Measurements from ENCODE around the gene SNX15.

SNX15 gene

GRCh38 chr11:65083134-65083833, 56.0 kb downstream of the SNX15 start:
- POLR2A ChIA-PET = interaction anchor here (0.7 to 2.4 kb wide), 12 partner anchors 10 to 87 kb away, joined by 3 to 11 read pairs (median 4); partner anchors contain the start of genes ARL2, BATF2, FAU and MRPL49
- CTCF ChIA-PET = interaction anchor here (0.9 to 2.0 kb wide), 3 partner anchors 34 to 68 kb away, joined by 3 to 6 read pairs (median 3); partner anchors contain the start of gene ZNHIT2
- TF ChIP-seq BHLHE40 (IDR thresholded peaks at IDR 0.05; ENCODE audit: borderline replicate concordance) (no peak), SP1 (IDR thresholded peaks at IDR 0.05) (no peak), TARDBP (IDR thresholded peaks at IDR 0.05) (no peak), ELF4 (IDR thresholded peaks at IDR 0.05) (no peak), L3MBTL2 (conservative IDR thresholded peaks at IDR 0.05) (no peak), FOXM1 (IDR thresholded peaks at IDR 0.05; ENCODE audit: borderline replicate concordance) (no peak), FOXK2 (IDR thresholded peaks at IDR 0.05) (no peak), NFRKB (IDR thresholded peaks at IDR 0.05) (no peak)

DNA sequence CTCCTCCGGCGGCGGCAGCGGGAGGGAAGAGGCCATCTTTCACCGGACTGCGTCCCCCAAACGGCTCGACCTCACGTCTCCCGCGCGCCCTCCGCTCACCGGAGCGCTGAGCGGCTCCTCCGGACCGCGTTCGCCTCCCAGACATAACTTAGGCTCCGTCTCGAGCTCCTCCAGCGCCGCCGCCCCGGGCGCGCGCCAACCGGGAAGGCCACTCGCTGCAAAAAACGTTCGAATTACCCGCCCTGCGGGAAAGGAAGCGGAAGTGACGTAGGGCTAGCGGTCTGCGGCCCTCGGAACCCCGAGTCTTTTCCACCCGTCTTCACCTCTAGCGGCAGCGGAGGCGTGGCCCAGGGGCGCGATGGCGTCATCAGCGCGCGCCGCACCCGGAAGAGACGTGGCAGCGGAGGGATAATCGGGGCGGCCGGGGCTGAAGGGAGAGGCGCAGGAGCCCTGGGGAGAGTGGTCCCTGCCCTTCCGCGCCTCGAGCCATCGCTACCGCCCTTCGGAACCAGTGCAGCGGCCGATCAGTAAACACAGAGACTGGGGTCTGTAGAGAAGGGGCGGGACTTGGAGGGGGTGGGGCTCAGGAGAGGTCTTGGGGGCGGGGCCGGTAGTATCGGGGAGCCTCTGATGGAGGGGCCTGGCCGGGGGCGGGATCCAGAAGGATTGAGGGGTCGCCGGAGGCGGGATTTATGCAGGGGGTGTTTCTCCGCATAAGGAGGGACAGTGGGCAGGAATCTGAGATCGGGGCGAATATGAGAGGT, 56.8 kb downstream of the SNX15 start, which contains the start of the genes CDCA5 and ZFPL1:
Gene CDCA5 (minus strand): TSS at position 207 of the 764 bp plus-strand sequence. CDS start 62 bp downstream, at position 145.
Gene ZFPL1 (plus strand): TSS at position 389 of the 764 bp plus-strand sequence. CDS start 477 bp downstream, outside the sequence.
- TF ChIP-seq ARNT (IDR thresholded peaks at IDR 0.05) = no peak
- TF ChIP-seq L3MBTL2 (conservative IDR thresholded peaks at IDR 0.05) = peak; percentile 39; the same call in 1 of the 2 replicates
- TF ChIP-seq ELF4 (IDR thresholded peaks at IDR 0.05) = peak; percentile 83
- DNase-seq (ENCODE audit: extremely low spot score) = peak; percentile 99
- ChIA-PET POLR2A (interaction anchor here (1.3 to 2.4 kb wide), 7 partner anchors 11 to 87 kb away, joined by 3 to 11 read pairs (median 5); partner anchors contain the start of genes ARL2, BATF2, FAU and MRPL49), CTCF (interaction anchor here (1.1 to 2.0 kb wide), 2 partner anchors 33 to 69 kb away, joined by 3 to 6 read pairs; partner anchors contain the start of gene ZNHIT2)

More at GRCh38 chr11:65083134-65083833, 56.0 kb downstream of the SNX15 start:
- no peak for DNase-seq (ENCODE audit: extremely low spot score)

DNA sequence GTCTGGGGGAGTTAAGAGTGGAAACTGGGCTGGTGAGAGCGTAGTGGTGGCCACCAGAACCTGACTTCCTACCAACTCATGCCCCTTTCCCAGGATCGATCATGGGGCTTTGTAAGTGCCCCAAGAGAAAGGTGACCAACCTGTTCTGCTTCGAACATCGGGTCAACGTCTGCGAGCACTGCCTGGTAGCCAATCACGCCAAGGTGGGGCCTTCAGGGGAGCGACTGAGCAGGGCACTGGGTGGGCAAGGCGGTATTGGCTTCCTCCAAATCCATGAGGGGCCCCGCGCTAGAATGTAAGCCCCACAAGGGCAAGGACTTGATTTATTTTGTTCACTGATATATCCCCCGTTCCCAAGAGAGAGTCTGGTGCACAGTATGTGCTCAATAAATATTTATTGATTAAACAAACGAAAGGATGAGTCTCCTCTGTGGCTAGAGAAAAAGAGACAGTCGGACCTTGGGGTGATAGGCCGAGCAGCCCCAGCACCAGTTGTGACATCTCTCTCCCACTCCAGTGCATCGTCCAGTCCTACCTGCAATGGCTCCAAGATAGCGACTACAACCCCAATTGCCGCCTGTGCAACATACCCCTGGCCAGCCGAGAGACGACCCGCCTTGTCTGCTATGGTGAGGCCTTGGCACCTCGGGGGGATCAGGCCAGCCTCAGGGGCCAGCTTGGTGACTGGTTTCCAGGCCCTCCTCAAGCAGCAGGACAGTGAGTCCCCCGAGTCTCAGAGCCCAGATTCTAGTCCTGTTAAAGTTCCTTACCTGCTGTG, 57.5 kb downstream of the SNX15 start:
- CTCF ChIA-PET = no interaction called here
- POLR2A ChIA-PET = interaction anchor here (1.1 to 2.9 kb wide), 4 partner anchors 9 to 44 kb away, joined by 3 to 8 read pairs (median 4); partner anchors contain the start of genes FAU, MRPL49, SAC3D1 and VPS51
- DNase-seq (ENCODE audit: extremely low spot score) = no peak
- TF ChIP-seq ELF4 (IDR thresholded peaks at IDR 0.05) (no peak), SUZ12 (IDR thresholded peaks at IDR 0.05) (no peak), FOXK2 (IDR thresholded peaks at IDR 0.05) (no peak), ARNT (IDR thresholded peaks at IDR 0.05) (no peak), FOXA1 (IDR thresholded peaks at IDR 0.05) (no peak), ZNF384 (IDR thresholded peaks at IDR 0.05) (no peak), TARDBP (IDR thresholded peaks at IDR 0.05) (no peak), CTBP1 (IDR thresholded peaks at IDR 0.05; ENCODE audit: borderline replicate concordance) (no peak), LEF1 (IDR thresholded peaks at IDR 0.05; ENCODE audit: borderline replicate concordance) (no peak), FOXM1 (IDR thresholded peaks at IDR 0.05; ENCODE audit: borderline replicate concordance) (no peak), L3MBTL2 (conservative IDR thresholded peaks at IDR 0.05) (no peak), NFRKB (IDR thresholded peaks at IDR 0.05) (no peak), SP1 (IDR thresholded peaks at IDR 0.05) (no peak), HDGF (IDR thresholded peaks at IDR 0.05; ENCODE audit: borderline replicate concordance) (no peak), BHLHE40 (IDR thresholded peaks at IDR 0.05; ENCODE audit: borderline replicate concordance) (no peak)
- TF ChIP-seq, protein P1, sequence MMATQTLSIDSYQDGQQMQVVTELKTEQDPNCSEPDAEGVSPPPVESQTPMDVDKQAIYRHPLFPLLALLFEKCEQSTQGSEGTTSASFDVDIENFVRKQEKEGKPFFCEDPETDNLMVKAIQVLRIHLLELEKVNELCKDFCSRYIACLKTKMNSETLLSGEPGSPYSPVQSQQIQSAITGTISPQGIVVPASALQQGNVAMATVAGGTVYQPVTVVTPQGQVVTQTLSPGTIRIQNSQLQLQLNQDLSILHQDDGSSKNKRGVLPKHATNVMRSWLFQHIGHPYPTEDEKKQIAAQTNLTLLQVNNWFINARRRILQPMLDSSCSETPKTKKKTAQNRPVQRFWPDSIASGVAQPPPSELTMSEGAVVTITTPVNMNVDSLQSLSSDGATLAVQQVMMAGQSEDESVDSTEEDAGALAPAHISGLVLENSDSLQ (IDR thresholded peaks at IDR 0.05) = no peak

DNA sequence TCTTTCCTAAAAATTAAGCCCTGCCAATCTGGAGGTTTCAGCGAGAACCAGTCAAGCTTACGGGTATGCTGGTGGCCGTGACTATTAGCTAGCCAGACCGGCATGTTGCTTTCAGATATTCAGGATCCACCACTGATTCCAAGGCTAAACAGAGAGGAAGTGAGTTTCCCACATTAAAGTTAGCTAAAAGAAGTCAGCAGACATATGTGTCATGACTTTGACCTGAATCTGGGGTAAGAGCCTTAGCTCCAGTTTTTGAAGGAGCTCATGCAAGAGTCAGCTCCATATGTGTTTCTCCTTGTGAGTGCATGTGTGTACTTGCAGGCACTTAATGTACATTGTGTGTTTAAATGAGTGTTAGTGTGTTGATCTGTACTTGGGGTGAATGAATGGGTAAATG, 58.2 kb downstream of the SNX15 start:
- ChIA-PET CTCF (interaction anchor here (0.9 kb wide), 1 partner anchor 25 kb away, joined by 3 read pairs; no protein-coding TSS in a partner anchor), POLR2A (interaction anchor here (1.1 to 2.9 kb wide), 4 partner anchors 9 to 45 kb away, joined by 3 to 8 read pairs (median 4); partner anchors contain the start of genes FAU, MRPL49, SAC3D1 and VPS51)
- DNase-seq (ENCODE audit: extremely low spot score) = no peak
- no peak for TF ChIP-seq ZNF384 (IDR thresholded peaks at IDR 0.05)
- TF ChIP-seq ELF4 (IDR thresholded peaks at IDR 0.05) = no peak
- TF ChIP-seq L3MBTL2 (conservative IDR thresholded peaks at IDR 0.05) = no peak
- no peak for TF ChIP-seq BHLHE40 (IDR thresholded peaks at IDR 0.05; ENCODE audit: borderline replicate concordance)
- no peak for TF ChIP-seq ARNT (IDR thresholded peaks at IDR 0.05)
- no peak for TF ChIP-seq FOXK2 (IDR thresholded peaks at IDR 0.05)
- TF ChIP-seq SUZ12 (IDR thresholded peaks at IDR 0.05) = no peak
- TF ChIP-seq FOXA1 (IDR thresholded peaks at IDR 0.05) = no peak
- no peak for TF ChIP-seq SP1 (IDR thresholded peaks at IDR 0.05)
- TF ChIP-seq NFRKB (IDR thresholded peaks at IDR 0.05) = no peak
- TF ChIP-seq LEF1 (IDR thresholded peaks at IDR 0.05; ENCODE audit: borderline replicate concordance) = no peak

DNA sequence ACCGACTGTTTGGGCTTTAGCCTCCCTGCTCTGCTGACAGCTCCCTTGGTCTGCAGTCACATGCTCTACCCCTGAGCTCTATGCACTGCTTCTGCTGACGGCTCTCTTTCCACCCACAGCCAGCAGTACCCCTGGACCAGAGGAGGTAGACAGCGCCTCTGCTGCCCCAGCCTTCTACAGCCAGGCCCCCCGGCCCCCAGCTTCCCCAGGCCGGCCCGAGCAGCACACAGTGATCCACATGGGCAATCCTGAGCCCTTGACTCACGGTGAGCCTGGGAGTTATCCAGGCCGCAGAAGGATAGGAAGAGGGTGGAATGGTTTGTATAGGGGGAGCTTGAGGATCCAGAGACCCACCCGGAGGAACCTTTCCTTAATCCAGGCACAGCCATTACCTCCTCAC, 59.6 kb downstream of the SNX15 start:
- no peak for DNase-seq (ENCODE audit: extremely low spot score)
- no peak for TF ChIP-seq HDGF (IDR thresholded peaks at IDR 0.05; ENCODE audit: borderline replicate concordance)
- no peak for TF ChIP-seq CTBP1 (IDR thresholded peaks at IDR 0.05; ENCODE audit: borderline replicate concordance)
- TF ChIP-seq ZNF384 (IDR thresholded peaks at IDR 0.05) = no peak
- TF ChIP-seq, protein P1 (IDR thresholded peaks at IDR 0.05) = no peak
- POLR2A ChIA-PET = interaction anchor here (2.9 kb wide), 1 partner anchor 46 kb away, joined by 8 read pairs; the partner anchor contains the start of gene SAC3D1
- CTCF ChIA-PET = no interaction called here

Measured in HEK293T (cell line).